GM12865 (cell line): ENCODE results near the gene DGCR8.
"Not testable (repeated sequence)": the region's sequence is repeated elsewhere in the genome, so short reads cannot be mapped to it uniquely, and the experiment has no call there.

Source experiments
- DNase-seq: peaks from one replicate; pipeline ENCODE4 v3.0.0; 2010; ENCODE audit warnings: low read depth
- H3K4me3 ChIP-seq: 2 replicates; pipeline ENCODE4 v1.5.1; 2011; ENCODE audit warnings: mild to moderate bottlenecking, low read depth, low read length, control low read depth
- CTCF ChIP-seq: IDR thresholded peaks from 2 replicates; pipeline ENCODE4 v1.5.1; 2011; ENCODE audit warnings: low read length, control low read depth, low read depth, inconsistent platforms; ENCODE audit not compliant: insufficient read depth; ENCODE audit errors: missing control alignments

The DGCR8 gene

DNA sequence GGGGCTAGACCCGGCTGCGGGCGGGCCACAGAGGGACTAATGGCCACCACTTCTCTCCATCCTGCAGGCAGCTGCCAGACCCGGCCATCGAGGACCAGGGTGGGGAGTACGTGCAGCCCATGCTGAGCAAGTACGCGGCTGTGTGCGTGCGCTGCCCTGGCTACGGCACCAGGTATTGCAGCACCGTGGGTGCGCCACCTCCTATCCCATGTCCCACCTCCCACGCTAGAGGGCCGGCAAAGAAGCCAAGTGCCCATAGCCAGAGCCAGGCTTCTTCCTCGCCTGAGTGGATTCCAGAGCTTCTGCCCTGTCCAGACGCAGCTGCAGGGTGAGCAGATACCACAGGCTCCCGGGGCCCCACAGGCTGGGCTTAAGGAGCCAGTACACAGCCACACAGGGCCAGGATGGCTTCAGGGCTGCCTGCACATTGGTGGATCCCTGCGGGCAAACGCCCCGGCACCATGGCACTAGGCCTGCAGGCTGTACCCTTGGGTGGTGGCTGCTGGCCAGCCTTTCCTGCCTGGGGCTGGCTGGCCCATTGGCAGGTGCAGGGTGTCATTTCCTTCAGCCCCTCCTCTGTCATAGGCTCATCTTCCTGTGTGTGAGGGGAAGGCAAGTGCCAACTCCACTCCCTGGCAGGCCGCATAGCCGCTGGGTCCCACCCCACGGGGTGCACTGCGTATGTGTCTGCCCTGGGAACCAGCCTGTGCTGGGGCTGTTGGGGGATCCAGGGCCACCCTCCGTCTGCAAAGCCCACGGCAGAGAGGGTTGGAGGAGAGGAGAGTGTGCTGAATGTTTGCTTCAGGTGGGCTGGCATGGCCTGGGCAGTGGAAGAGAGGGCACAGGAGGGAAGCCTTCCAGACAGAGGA lies 16.5 kb upstream of the DGCR8 start:
- H3K4me3 ChIP-seq, result no peak overlapping the region
- TF ChIP-seq CTCF, result no peak
- DNase-seq, result no peak

GRCh38 chr22:20064140-20064480 lies 15.9 kb upstream of the DGCR8 start:
- no peak for DNase-seq
- no peak for TF ChIP-seq CTCF

GRCh38 chr22:20064545-20065262 lies 15.3 kb upstream of the DGCR8 start:
- TF ChIP-seq CTCF, result no peak
- H3K4me3 ChIP-seq, result no peak overlapping the region
- no peak for DNase-seq

More at GRCh38 chr22:20064140-20064480, 15.9 kb upstream of the DGCR8 start:
- no peak overlapping the region for H3K4me3 ChIP-seq

GRCh38 chr22:20065896-20066616 lies 14.0 kb upstream of the DGCR8 start:
- DNase-seq, result no peak
- no peak overlapping the region for H3K4me3 ChIP-seq
- TF ChIP-seq CTCF, result no peak

DNA sequence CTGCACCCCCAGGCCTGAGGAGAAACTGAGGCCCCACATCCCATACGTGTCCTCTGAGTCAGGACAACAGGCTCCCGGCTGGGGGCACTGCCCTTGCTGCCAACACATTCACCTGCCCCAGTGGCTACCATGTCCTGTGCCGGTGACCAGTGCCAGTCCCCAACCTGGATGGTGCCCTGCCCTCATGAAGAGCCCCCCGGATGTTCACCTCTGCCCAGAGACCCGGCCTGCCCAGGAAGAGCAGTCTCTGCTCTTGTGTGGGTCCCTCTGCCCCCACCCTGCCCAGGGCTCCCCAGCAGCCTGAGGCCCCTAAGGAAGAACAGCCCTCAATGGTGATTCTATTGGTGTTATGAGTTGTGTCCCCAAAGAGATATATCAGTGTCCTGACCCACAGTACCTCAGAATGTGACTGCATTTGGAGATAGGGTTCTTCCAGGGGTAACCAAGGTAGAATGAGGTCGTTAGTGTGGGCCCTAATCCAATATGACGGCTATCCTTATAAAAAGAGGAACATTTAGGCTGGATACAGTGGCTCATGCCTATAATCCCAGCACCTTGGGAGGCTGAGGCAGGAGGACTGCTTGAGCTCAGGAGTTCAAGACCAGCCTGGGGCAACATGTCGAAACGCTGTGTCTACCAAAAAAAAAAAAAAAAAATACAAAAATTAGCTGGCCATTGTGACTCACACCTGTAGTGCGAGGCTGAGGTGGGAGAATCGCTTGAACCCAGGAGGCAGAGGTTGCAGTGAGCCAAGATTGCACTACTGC lies 13.2 kb upstream of the DGCR8 start:
- no peak for TF ChIP-seq CTCF
- DNase-seq, result no peak
- no peak overlapping the region for H3K4me3 ChIP-seq

DNA sequence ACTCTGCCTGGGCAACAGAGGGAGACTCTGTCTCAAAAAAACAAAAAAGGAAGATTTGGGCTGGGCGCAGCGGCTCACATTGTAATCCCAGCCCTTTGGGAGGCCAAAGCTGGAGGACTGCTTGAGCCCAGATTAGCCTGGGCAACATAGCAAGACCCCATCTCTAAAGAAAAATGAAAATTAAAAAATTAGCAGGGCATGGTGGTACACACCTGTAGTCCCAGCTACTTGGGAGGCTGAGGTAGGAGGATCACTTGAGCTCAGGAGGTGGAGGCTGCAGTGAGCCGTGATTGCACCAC lies 12.7 kb upstream of the DGCR8 start:
- H3K4me3 ChIP-seq, DNase-seq: not testable (repeated sequence)

- no peak overlapping the region for H3K4me3 ChIP-seq
- TF ChIP-seq CTCF, result no peak
- no peak for DNase-seq
These were observed 11.4 kb upstream of the DGCR8 start for GRCh38 chr22:20068640-20069039.
